Stomach (tissue), 9 donors: Measurements from ENCODE around the gene SIX3. TPM values are rescaled to one million over a fixed set of nuclear protein-coding genes. Genes with fewer than 3 reads are reported as not detected.

ENCODE experiments used
- DNase-seq, 2 donors: peaks; one replicate each; pipeline versions ENCODE4 v3.0.0 to v3.0.0-alpha.2; 2013 to 2019
- H3K27ac ChIP-seq, 5 donors: fragments of 200-600 bp in 4 of 5; sonication (generic) in 4 of 5; one replicate each; pipeline ENCODE4 v1.5.1; 2013 to 2019; ENCODE audit warnings: mild to moderate bottlenecking in 1 of 5, moderate library complexity in 1 of 5
- H3K27me3 ChIP-seq, 3 donors: fragments of 200-600 bp; sonication (generic); one replicate each; pipeline ENCODE4 v1.5.1; 2017 to 2019; ENCODE audit warnings: mixed run types in 1 of 3
- H3K36me3 ChIP-seq, 4 donors: fragments of 200-600 bp; sonication (generic); 1 replicate in 3 of 4; 2 replicates in 1 of 4; pipeline ENCODE4 v1.5.1; 2016 to 2019
- H3K4me1 ChIP-seq, 4 donors: fragments of 200-600 bp; sonication (generic); one replicate each; pipeline ENCODE4 v1.5.1; 2016 to 2019
- H3K4me3 ChIP-seq, 4 donors: fragments of 200-600 bp; sonication (generic) in 3 of 4; one replicate each; pipeline ENCODE4 v1.5.1; 2016 to 2019; ENCODE audit warnings: mild to moderate bottlenecking in 1 of 4
- H3K9me3 ChIP-seq, 4 donors: fragments of 200-600 bp; sonication (generic); one replicate each; pipeline ENCODE4 v1.5.1; 2016 to 2019
- EP300 ChIP-seq: sonication (generic); formaldehyde crosslinking; IDR thresholded peaks from one replicate; pipeline ENCODE4 v1.6.1; 2017; ENCODE audit warnings: antibody characterized with exemption
- POLR2A ChIP-seq, 4 donors: fragments of 450-650 bp; IDR thresholded peaks; one replicate each; pipeline ENCODE4 v1.6.1; 2016; ENCODE audit warnings: antibody characterized with exemption in 4 of 4, control low read depth in 2 of 4, mild to moderate bottlenecking in 1 of 4, moderate library complexity in 1 of 4
- POLR2AphosphoS5 ChIP-seq, 3 donors: sonication (generic); formaldehyde crosslinking; IDR thresholded peaks; one replicate each; pipeline ENCODE4 v1.6.1; 2016; ENCODE audit warnings: antibody characterized with exemption in 3 of 3
- WGBS, 5 donors: extraction: QIAGEN DNeasy Blood & Tissue Kit in 3 of 5; methylation state at CpG; one replicate each; pipeline versions ENCODE4 v1.1.5 to v1.1.7; 2013 to 2018; 5-methylcytosine and 5-hydroxymethylcytosine counted together
- intact Hi-C: fragments of 100-400 bp; cut with DNase I; formaldehyde crosslinking; loops from one replicate; pipeline ENCODE4 v1.15.1; 2023; ENCODE audit warnings: low total_unique reads
- polyA plus RNA-seq, 3 donors: library from polyadenylated mRNA; stranded (reverse); fragments of 200-250 nt; gene quantifications; one replicate each; pipeline ENCODE4 v1.2.3, GENCODE V29; 2013
- total RNA-seq, 5 donors: library from RNA; depleted of rRNA; stranded (reverse); fragments of >200 nt; gene quantifications; one replicate each; pipeline versions ENCODE4 v1.1.0 to v1.2.3, GENCODE V29; 2014 to 2016
- TF ChIP-seq, protein P1 (sequence below), 7 experiments: fragments of 450-650 bp in 4 of 7; fragments of 200-600 bp in 3 of 7; sonication (generic) in 3 of 7; IDR thresholded peaks; one replicate each; pipeline ENCODE4 v1.5.1; 2016 to 2019; ENCODE audit warnings: antibody characterized with exemption in 7 of 7, control low read depth in 2 of 7, mild to moderate bottlenecking in 1 of 7
- donor health status: healthy with polysubstance abuse.
- donor health status: Bipolar disorder and iron deficiency.
- donor health status: healthy.

SIX3 gene
- total and polyA plus RNA-seq, 8 donors, result not detected

DNA sequence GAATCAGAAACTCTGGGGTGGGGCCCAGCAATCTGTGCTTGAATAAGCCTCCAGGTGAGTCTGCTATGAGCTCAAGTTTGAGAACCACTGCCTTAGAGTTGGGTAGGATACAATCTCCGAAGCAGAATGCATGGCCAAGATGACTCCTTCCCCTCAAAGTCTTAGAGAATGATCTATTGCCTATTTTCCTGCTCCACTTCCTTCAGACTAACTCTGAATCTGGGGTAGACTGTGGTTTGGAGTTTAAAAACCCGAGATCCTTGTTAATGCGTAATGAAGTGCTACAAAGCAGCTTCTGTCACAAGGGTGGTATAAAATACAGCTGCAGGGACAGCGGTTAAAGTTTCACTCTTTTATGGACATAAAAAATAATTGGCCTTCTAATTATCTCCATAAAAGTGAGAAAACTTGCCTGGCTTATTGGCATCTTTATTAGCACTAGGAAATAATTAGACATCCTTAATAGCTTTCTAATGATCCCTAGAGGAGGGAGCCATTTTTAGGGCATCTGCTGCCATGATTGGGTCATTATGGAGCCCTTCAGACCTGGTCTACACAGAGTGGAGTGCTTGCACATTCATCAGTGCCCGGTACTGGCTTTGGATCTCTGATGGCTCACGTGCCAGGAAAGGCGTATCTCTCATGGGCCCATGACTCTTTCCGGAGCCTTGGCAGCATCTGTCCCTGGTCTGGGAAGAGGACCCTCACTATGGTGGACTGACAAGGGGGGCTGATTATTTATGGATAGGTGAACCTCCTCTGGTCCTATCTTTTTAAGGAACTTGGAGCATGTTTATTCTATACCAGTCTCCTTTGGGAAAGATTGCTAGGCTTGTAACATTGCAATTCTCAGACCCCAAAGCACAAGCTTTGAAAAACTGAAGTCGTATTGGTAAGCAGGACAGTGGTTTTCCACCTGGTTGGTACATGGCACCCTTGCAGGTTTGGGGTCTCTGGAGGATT lies 39.5 kb downstream of the SIX3 start:
- Histone ChIP-seq H3K4me1 (peaks cover 0 to 5% (median 0%) of the 10 kb centered on the region in 4 donors), H3K27me3 (peaks cover 0 to 39% (median 0%) of the 10 kb centered on the region in 3 donors), H3K9me3 (no peaks in the 10 kb centered on the region), H3K4me3 (no peak overlapping the region), H3K27ac (no peak overlapping the region), H3K36me3 (no peaks in the 10 kb centered on the region)
- intact Hi-C loops, result loop anchor here (5.0 kb wide), 1 partner anchor 521 kb away; no protein-coding TSS in a partner anchor
- DNase-seq, result no peak
- TF ChIP-seq POLR2A (IDR thresholded peaks at IDR 0.05) (no peak), EP300 (no peak), POLR2AphosphoS5 (IDR thresholded peaks at IDR 0.05) (no peak)
- TF ChIP-seq, protein P1, sequence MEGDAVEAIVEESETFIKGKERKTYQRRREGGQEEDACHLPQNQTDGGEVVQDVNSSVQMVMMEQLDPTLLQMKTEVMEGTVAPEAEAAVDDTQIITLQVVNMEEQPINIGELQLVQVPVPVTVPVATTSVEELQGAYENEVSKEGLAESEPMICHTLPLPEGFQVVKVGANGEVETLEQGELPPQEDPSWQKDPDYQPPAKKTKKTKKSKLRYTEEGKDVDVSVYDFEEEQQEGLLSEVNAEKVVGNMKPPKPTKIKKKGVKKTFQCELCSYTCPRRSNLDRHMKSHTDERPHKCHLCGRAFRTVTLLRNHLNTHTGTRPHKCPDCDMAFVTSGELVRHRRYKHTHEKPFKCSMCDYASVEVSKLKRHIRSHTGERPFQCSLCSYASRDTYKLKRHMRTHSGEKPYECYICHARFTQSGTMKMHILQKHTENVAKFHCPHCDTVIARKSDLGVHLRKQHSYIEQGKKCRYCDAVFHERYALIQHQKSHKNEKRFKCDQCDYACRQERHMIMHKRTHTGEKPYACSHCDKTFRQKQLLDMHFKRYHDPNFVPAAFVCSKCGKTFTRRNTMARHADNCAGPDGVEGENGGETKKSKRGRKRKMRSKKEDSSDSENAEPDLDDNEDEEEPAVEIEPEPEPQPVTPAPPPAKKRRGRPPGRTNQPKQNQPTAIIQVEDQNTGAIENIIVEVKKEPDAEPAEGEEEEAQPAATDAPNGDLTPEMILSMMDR (IDR thresholded peaks at IDR 0.05), result no peak
- 65 to 76% (median 69%) methylated on average over 9 of the region's 9 CpGs for WGBS, 5 donors

DNA sequence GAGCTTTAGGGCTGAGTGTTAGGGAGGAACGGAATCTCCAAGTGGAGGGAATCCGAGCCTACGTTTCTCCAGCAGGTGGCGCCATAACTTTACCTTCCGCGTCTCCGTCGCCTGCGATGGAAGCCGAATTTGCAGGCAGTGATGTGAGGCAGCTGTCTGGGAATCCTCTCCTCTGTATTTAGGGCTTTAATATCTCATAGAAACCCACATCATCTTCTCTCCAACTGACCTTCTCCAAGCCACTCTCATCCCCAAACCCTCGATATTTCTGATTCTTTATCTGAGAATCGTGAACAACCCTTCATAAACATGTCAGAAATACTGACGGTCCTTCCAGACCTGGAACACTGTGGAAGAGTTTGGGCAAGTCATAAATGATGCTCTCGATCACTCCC lies 40.2 kb downstream of the SIX3 start:
- TF ChIP-seq POLR2A (IDR thresholded peaks at IDR 0.05), result no peak
- peak in 1 of 3 donors; percentile 45 for TF ChIP-seq POLR2AphosphoS5 (IDR thresholded peaks at IDR 0.05)
- TF ChIP-seq, protein P1 (IDR thresholded peaks at IDR 0.05), result peak in 6 of 7 experiments; percentile 33 to 87 (median 81)
- H3K9me3 ChIP-seq, result no peaks in the 10 kb centered on the region
- H3K4me3 ChIP-seq, result no peak overlapping the region
- no peaks in the 10 kb centered on the region for H3K36me3 ChIP-seq
- 11 to 13% (median 12%) methylated on average over 10 to 14 of the region's 14 CpGs for WGBS, 5 donors
- intact Hi-C loops, result loop anchor here (5.0 kb wide), 1 partner anchor 521 kb away; no protein-coding TSS in a partner anchor
- no peak overlapping the region for H3K27ac ChIP-seq
- DNase-seq, result peak; percentile 78 to 92
- peaks cover 0 to 33% (median 0%) of the 10 kb centered on the region in 3 donors for H3K27me3 ChIP-seq
- H3K4me1 ChIP-seq, result peaks cover 0 to 5% (median 0%) of the 10 kb centered on the region in 4 donors

- intact Hi-C loops, result loop anchor here (5.0 kb wide), 1 partner anchor 518 kb away; no protein-coding TSS in a partner anchor
- 78 to 85% (median 79%) methylated on average over 9 of the region's 9 CpGs for WGBS, 5 donors
- Histone ChIP-seq H3K27ac (no peak overlapping the region), H3K9me3 (peaks cover 4 to 15% (median 12%) of the 10 kb centered on the region in 4 donors), H3K36me3 (no peaks in the 10 kb centered on the region), H3K4me3 (no peak overlapping the region), H3K27me3 (peaks cover 0 to 19% (median 0%) of the 10 kb centered on the region in 3 donors), H3K4me1 (peaks cover 0 to 5% (median 0%) of the 10 kb centered on the region in 4 donors)
- TF ChIP-seq, protein P1 (IDR thresholded peaks at IDR 0.05), result no peak
- TF ChIP-seq POLR2AphosphoS5 (IDR thresholded peaks at IDR 0.05), result no peak
- no peak for TF ChIP-seq POLR2A (IDR thresholded peaks at IDR 0.05)
- TF ChIP-seq EP300, result no peak
- DNase-seq, result no peak
These were observed 42.5 kb downstream of the SIX3 start for GRCh38 chr2:44983836-44984604.

GRCh38 chr2:44989176-44989575 lies 47.7 kb downstream of the SIX3 start:
- Histone ChIP-seq H3K4me3 (no peak overlapping the region), H3K27me3 (peaks cover 0 to 15% (median 0%) of the 10 kb centered on the region in 3 donors), H3K27ac (no peak overlapping the region), H3K4me1 (no peaks in the 10 kb centered on the region), H3K9me3 (peaks cover 4 to 15% (median 14%) of the 10 kb centered on the region in 4 donors), H3K36me3 (no peaks in the 10 kb centered on the region)
- 66 to 85% (median 81%) methylated on average over 2 of the region's 2 CpGs for WGBS, 5 donors
- TF ChIP-seq, protein P1 (IDR thresholded peaks at IDR 0.05), result no peak
- TF ChIP-seq POLR2A (IDR thresholded peaks at IDR 0.05) (no peak), POLR2AphosphoS5 (IDR thresholded peaks at IDR 0.05) (no peak), EP300 (no peak)
- no peak for DNase-seq
- intact Hi-C loops, result no loop called here
